Gastroesophageal sphincter (tissue), 3 donors: ENCODE measurements around the gene KCNIP4.

Experiments used
- EP300 ChIP-seq: sonication (generic); formaldehyde crosslinking; IDR thresholded peaks from one replicate; pipeline ENCODE4 v1.6.1; 2017; ENCODE audit warnings: antibody characterized with exemption, mild to moderate bottlenecking
- POLR2A ChIP-seq, 2 donors: fragments of 450-650 bp; IDR thresholded peaks; one replicate each; pipeline ENCODE4 v1.6.1; 2017; ENCODE audit warnings: antibody characterized with exemption in 2 of 2, mild to moderate bottlenecking in 2 of 2, moderate library complexity in 1 of 2
- TF ChIP-seq, protein P1 (sequence below), 4 experiments: fragments of 200-600 bp in 2 of 4; fragments of 450-650 bp in 2 of 4; sonication (generic) in 1 of 4; IDR thresholded peaks; one replicate each; pipeline ENCODE4 v1.5.1; 2017 to 2019; ENCODE audit warnings: antibody characterized with exemption in 4 of 4, mild to moderate bottlenecking in 2 of 4, moderate library complexity in 2 of 4

DNA sequence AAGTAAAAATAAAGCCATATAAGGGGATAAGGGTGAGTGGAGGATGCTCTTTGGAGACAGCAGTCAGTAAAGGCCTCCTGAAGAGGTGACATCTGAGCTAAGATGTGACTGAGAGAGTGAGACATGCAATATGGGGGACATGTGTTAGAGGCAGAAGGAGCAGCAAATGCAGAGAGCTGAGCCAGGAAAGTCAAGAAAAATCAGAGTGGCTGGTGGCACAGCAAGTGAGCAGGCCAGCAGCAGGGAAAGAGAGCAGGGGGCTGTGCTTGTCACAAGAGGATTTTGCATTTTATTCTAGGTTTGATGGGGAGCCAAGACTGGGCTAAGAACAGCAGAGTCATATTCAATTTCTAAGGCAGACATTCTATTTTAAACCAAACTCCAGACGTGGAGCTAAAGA is 394.5 kb downstream of the KCNIP4 start:
- TF ChIP-seq EP300 = no peak
- no peak for TF ChIP-seq POLR2A (IDR thresholded peaks at IDR 0.05)
- TF ChIP-seq, protein P1, sequence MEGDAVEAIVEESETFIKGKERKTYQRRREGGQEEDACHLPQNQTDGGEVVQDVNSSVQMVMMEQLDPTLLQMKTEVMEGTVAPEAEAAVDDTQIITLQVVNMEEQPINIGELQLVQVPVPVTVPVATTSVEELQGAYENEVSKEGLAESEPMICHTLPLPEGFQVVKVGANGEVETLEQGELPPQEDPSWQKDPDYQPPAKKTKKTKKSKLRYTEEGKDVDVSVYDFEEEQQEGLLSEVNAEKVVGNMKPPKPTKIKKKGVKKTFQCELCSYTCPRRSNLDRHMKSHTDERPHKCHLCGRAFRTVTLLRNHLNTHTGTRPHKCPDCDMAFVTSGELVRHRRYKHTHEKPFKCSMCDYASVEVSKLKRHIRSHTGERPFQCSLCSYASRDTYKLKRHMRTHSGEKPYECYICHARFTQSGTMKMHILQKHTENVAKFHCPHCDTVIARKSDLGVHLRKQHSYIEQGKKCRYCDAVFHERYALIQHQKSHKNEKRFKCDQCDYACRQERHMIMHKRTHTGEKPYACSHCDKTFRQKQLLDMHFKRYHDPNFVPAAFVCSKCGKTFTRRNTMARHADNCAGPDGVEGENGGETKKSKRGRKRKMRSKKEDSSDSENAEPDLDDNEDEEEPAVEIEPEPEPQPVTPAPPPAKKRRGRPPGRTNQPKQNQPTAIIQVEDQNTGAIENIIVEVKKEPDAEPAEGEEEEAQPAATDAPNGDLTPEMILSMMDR (IDR thresholded peaks at IDR 0.05) = no peak
